H1 (cell line): ENCODE results near the gene DOCK10. TPM values are rescaled to one million over a fixed set of nuclear protein-coding genes. Genes with fewer than 3 reads are reported as not detected.

Experiments used
- CTCF ChIA-PET: fragments of 300-600 bp; sonication (Branson Sonifier 250); formaldehyde crosslinking; loops from one replicate; lab custom pipeline; 2021; ENCODE audit not compliant: partially characterized antibody; lab: Charles Lee
- POLR2A ChIA-PET: fragments of 300-600 bp; sonication (Branson Sonifier 250); formaldehyde crosslinking; loops from one replicate; lab custom pipeline; 2021; ENCODE audit warnings: inconsistent platforms; ENCODE audit not compliant: partially characterized antibody; lab: Charles Lee
- DNase-seq, 2 experiments: peaks; one replicate each; pipeline versions ENCODE4 v3.0.0 to v3.0.0-alpha.2; 2010 to 2022; ENCODE audit warnings: low spot score in 2 of 2, low read depth in 1 of 2, mixed read lengths in 1 of 2
- FAIRE-seq: peaks from 2 replicates; lab custom pipeline; 2011; peaks lifted over from hg19 to GRCh38; lab: Jason Lieb, UNC
- H2AFZ ChIP-seq: 2 replicates; pipeline ENCODE4 v1.8.1; 2012; ENCODE audit warnings: low read length, inconsistent platforms
- H2AK5ac ChIP-seq: 2 replicates; pipeline ENCODE4 v1.6.1; 2013; ENCODE audit warnings: low read depth, low read length
- H2BK120ac ChIP-seq: replicated peaks from 2 replicates; pipeline ENCODE3; 2013; ENCODE audit warnings: low read depth, low read length, inconsistent platforms
- H2BK12ac ChIP-seq: 2 replicates; pipeline ENCODE4 v1.6.1; 2013; ENCODE audit warnings: low read depth, low read length
- H2BK15ac ChIP-seq: 2 replicates; pipeline ENCODE4 v1.6.1; 2013; ENCODE audit warnings: low read length
- H2BK20ac ChIP-seq: 2 replicates; pipeline ENCODE4 v1.6.1; 2013; ENCODE audit warnings: low read length
- H2BK5ac ChIP-seq: 2 replicates; pipeline ENCODE4 v1.6.1; 2013; ENCODE audit warnings: low read depth, low read length
- H3K14ac ChIP-seq: 2 replicates; pipeline ENCODE4 v1.6.1; 2013; ENCODE audit warnings: inconsistent platforms; ENCODE audit not compliant: insufficient read length
- H3K18ac ChIP-seq: 2 replicates; pipeline ENCODE4 v1.6.1; 2013; ENCODE audit warnings: low read length; ENCODE audit errors: extremely low read depth
- H3K23ac ChIP-seq: 2 replicates; pipeline ENCODE4 v1.6.1; 2013; ENCODE audit warnings: inconsistent platforms; ENCODE audit not compliant: insufficient read length
- H3K23me2 ChIP-seq: 2 replicates; pipeline ENCODE4 v1.6.1; 2013; ENCODE audit warnings: low read depth, low read length
- H3K27ac ChIP-seq: 2 replicates; pipeline ENCODE4 v1.6.1; 2011; ENCODE audit warnings: low read depth, low read length, inconsistent platforms
- H3K27me3 ChIP-seq, 4 experiments: replicated peaks in 1 of 4; 1 replicate in 1 of 4; 2 replicates in 3 of 4; pipeline versions ENCODE4 v1.6.1 to v1.8.1; 2011 to 2013; ENCODE audit warnings: low read length in 3 of 4, mild to moderate bottlenecking in 3 of 4, inconsistent platforms in 2 of 4, mixed read lengths in 2 of 4, moderate library complexity in 1 of 4; ENCODE audit not compliant: control insufficient read depth in 3 of 4, insufficient read depth in 3 of 4; ENCODE audit errors: extremely low read depth in 1 of 4
- H3K36me3 ChIP-seq, 4 experiments: 2 replicates each; pipeline versions ENCODE4 v1.6.1 to v1.8.1; 2011 to 2013; ENCODE audit warnings: mild to moderate bottlenecking in 4 of 4, low read length in 3 of 4, moderate library complexity in 2 of 4, control low read depth in 1 of 4, inconsistent platforms in 1 of 4; ENCODE audit not compliant: insufficient read depth in 4 of 4, control insufficient read depth in 2 of 4
- H3K4ac ChIP-seq: replicated peaks from 2 replicates; pipeline ENCODE3; 2013; ENCODE audit warnings: low read length, low read depth, mixed read lengths, inconsistent platforms; ENCODE audit not compliant: insufficient read length
- H3K4me1 ChIP-seq, 4 experiments: replicated peaks in 1 of 4; 1 replicate in 1 of 4; 2 replicates in 3 of 4; pipeline versions ENCODE4 v1.6.1 to v1.8.1; 2011 to 2013; ENCODE audit warnings: low read length in 3 of 4, inconsistent platforms in 2 of 4, mixed read lengths in 1 of 4; ENCODE audit not compliant: insufficient read depth in 4 of 4, control insufficient read depth in 3 of 4
- H3K4me2 ChIP-seq, 2 experiments: 2 replicates each; pipeline versions ENCODE4 v1.6.1 to v1.8.1; 2011 to 2013; ENCODE audit warnings: low read depth in 2 of 2, low read length in 2 of 2, control low read depth in 1 of 2, inconsistent platforms in 1 of 2, mild to moderate bottlenecking in 1 of 2; ENCODE audit not compliant: insufficient read depth in 1 of 2
- H3K4me3 ChIP-seq, 4 experiments: fragments of 200-600, 300-600 bp in 1 of 4; sonication (generic), shearing (Covaris generic), sonication (Bioruptor Twin) in 1 of 4; 2 replicates each; pipeline versions ENCODE4 v1.5.1 to v1.8.1; 2011 to 2016; ENCODE audit warnings: low read length in 4 of 4, low read depth in 3 of 4, control low read depth in 2 of 4, inconsistent platforms in 2 of 4, mild to moderate bottlenecking in 2 of 4, mixed read lengths in 1 of 4, moderate library complexity in 1 of 4; ENCODE audit not compliant: insufficient read depth in 2 of 4; ENCODE audit errors: extremely low read depth in 1 of 4
- H3K56ac ChIP-seq: replicated peaks from 2 replicates; pipeline ENCODE3; 2013; ENCODE audit warnings: low read depth, mild to moderate bottlenecking, mixed read lengths, low read length, inconsistent platforms; ENCODE audit not compliant: insufficient read length
- H3K79me1 ChIP-seq: 2 replicates; pipeline ENCODE4 v1.6.1; 2013; ENCODE audit warnings: low read depth, low read length, control low read depth
- H3K79me2 ChIP-seq, 2 experiments: 2 replicates each; pipeline versions ENCODE4 v1.6.1 to v1.8.1; 2012 to 2013; ENCODE audit warnings: low read length in 2 of 2, mild to moderate bottlenecking in 2 of 2, inconsistent platforms in 1 of 2; ENCODE audit not compliant: insufficient read depth in 2 of 2, control insufficient read depth in 1 of 2
- H3K9ac ChIP-seq, 4 experiments: replicated peaks in 1 of 4; 1 replicate in 1 of 4; 2 replicates in 3 of 4; pipeline versions ENCODE4 v1.6.1 to v1.8.1; 2011 to 2013; ENCODE audit warnings: low read depth in 3 of 4, low read length in 3 of 4, control low read depth in 2 of 4, mild to moderate bottlenecking in 2 of 4, moderate library complexity in 2 of 4, inconsistent platforms in 1 of 4; ENCODE audit errors: extremely low read depth in 1 of 4
- H3K9me3 ChIP-seq, 2 experiments: 2 replicates each; pipeline versions ENCODE4 v1.6.1 to v1.8.1; 2012 to 2013; ENCODE audit warnings: mild to moderate bottlenecking in 2 of 2, moderate library complexity in 2 of 2, control low read depth in 1 of 2, inconsistent platforms in 1 of 2, low read depth in 1 of 2, low read length in 1 of 2, mixed read lengths in 1 of 2; ENCODE audit not compliant: insufficient read depth in 2 of 2
- H4K20me1 ChIP-seq, 2 experiments: replicated peaks in 1 of 2; 2 replicates each; pipeline versions ENCODE3 to v1.8.1; 2011 to 2013; ENCODE audit warnings: inconsistent platforms in 2 of 2, low read length in 2 of 2, mild to moderate bottlenecking in 1 of 2; ENCODE audit not compliant: insufficient read depth in 2 of 2, control insufficient read depth in 1 of 2
- H4K5ac ChIP-seq: 2 replicates; pipeline ENCODE4 v1.6.1; 2013; ENCODE audit warnings: low read length, low read depth, mixed read lengths, inconsistent platforms; ENCODE audit not compliant: insufficient read length
- H4K8ac ChIP-seq: 2 replicates; pipeline ENCODE4 v1.8.0; 2013; ENCODE audit warnings: mild to moderate bottlenecking, moderate library complexity, low read length, inconsistent platforms; ENCODE audit not compliant: insufficient read depth; ENCODE audit errors: extremely low read depth
- H4K91ac ChIP-seq: replicated peaks from 2 replicates; pipeline ENCODE3; 2013; ENCODE audit warnings: low read length, mixed read lengths, inconsistent platforms; ENCODE audit not compliant: insufficient read length
- ASH2L ChIP-seq: fragments of 200-600, 300-600 bp; sonication (generic); IDR thresholded peaks from one replicate; pipeline ENCODE4 v1.7.1; 2017; ENCODE audit warnings: low read length
- BCL11A ChIP-seq, 2 experiments: IDR thresholded peaks; one replicate each; pipeline ENCODE4 v1.6.1; 2011; ENCODE audit warnings: low read depth in 2 of 2, low read length in 2 of 2, mild to moderate bottlenecking in 2 of 2
- CBX8 ChIP-seq: fragments of 300-800, 300-1000 bp; sonication (generic); IDR thresholded peaks from 2 replicates; pipeline ENCODE4 v1.7.1; 2016; ENCODE audit warnings: low read depth, low read length, borderline replicate concordance
- CHD1 ChIP-seq: IDR thresholded peaks from 2 replicates; pipeline ENCODE4 v1.6.1; 2012; ENCODE audit warnings: low read depth, low read length, improper control_type of control experiment
- E2F6 ChIP-seq: IDR thresholded peaks from 2 replicates; pipeline ENCODE4 v1.6.1; 2012; ENCODE audit warnings: inconsistent platforms
- GTF2F1 ChIP-seq: IDR thresholded peaks from 2 replicates; pipeline ENCODE4 v1.6.1; 2012; ENCODE audit warnings: low read depth, low read length, improper control_type of control experiment, borderline replicate concordance
- KDM5A ChIP-seq: fragments of 200-600 bp; IDR thresholded peaks from 2 replicates; pipeline ENCODE4 v1.7.1; 2012; ENCODE audit warnings: mild to moderate bottlenecking, low read length, inconsistent platforms, mixed read lengths
- POLR2AphosphoS5 ChIP-seq: IDR thresholded peaks from 2 replicates; pipeline ENCODE4 v1.6.1; 2011; ENCODE audit warnings: low read depth, low read length
- SIRT6 ChIP-seq: IDR thresholded peaks from one replicate; pipeline ENCODE4 v1.7.1; 2012; ENCODE audit warnings: low read length, inconsistent platforms
- TAF7 ChIP-seq: optimal IDR thresholded peaks from 2 replicates; pipeline ENCODE3; 2011; ENCODE audit warnings: low read depth, mild to moderate bottlenecking, inconsistent platforms, low read length, moderate library complexity, borderline replicate concordance
- TBP ChIP-seq: IDR thresholded peaks from 2 replicates; pipeline ENCODE4 v1.6.1; 2011; ENCODE audit warnings: low read depth, low read length, improper control_type of control experiment
- TCF12 ChIP-seq: IDR thresholded peaks from 2 replicates; pipeline ENCODE4 v1.6.1; 2011; ENCODE audit warnings: low read depth, mild to moderate bottlenecking, low read length
- WGBS, 2 experiments: shearing (Covaris generic) in 1 of 2; methylation state at CpG; one replicate each; pipeline versions ENCODE4 v1.1.6 to v1.1.7; 2013 to 2015; ENCODE audit warnings: low lambda C conversion rate in 2 of 2, mixed read lengths in 2 of 2, inconsistent platforms in 1 of 2, low coverage in 1 of 2, missing lambda C conversion rate in 1 of 2; ENCODE audit not compliant: insufficient replicate concordance in 2 of 2, insufficient coverage in 1 of 2, insufficient read length in 1 of 2; ENCODE audit errors: extremely low coverage in 1 of 2, missing lambda C conversion rate in 1 of 2; 5-methylcytosine and 5-hydroxymethylcytosine counted together
- polyA plus RNA-seq, 7 experiments: library from polyadenylated mRNA; depleted of rRNA in 3 of 7; stranded (reverse) in 5 of 7; unstranded in 2 of 7; fragments of >200 nt in 5 of 7; fragments of 200-250 nt in 2 of 7; gene quantifications; 1 replicate in 5 of 7; 2 replicates in 1 of 7; 4 replicates in 1 of 7; pipeline versions ENCODE4 v1.2.1 to v1.2.3, GENCODE V29; 2011 to 2013; ENCODE audit warnings: missing spikeins in 2 of 7, mixed read lengths in 2 of 7
- total RNA-seq: library from RNA; stranded (reverse); fragmentation: NEBNext Ultra II Directional; extraction: Animal tissue kit (Norgen Biotek cat#: 25700); gene quantifications from 2 replicates; pipeline ENCODE4 v1.2.1, GENCODE V29; 2021

The DOCK10 gene
- total and polyA plus RNA-seq, 2 of the 8 experiments (the other 6 are each of a cell fraction or from before 2014, with no cell fraction given), result 0.33 to 1.6 TPM

- no peak within 1 kb of the TSS for H4K91ac ChIP-seq
- H3K4me2 ChIP-seq, result no peak within 1 kb of the TSS
- WGBS, 2 experiments, result 90% methylated on average over 5 of the region's 5 CpGs; no CpG with 5 or more reads in 1 of the 2 experiments
- no peak within 1 kb of the TSS for H4K5ac ChIP-seq
- no peaks in the 10 kb centered on the region for H3K36me3 ChIP-seq
- H3K4me3 ChIP-seq, result no peak within 1 kb of the TSS
- H3K14ac ChIP-seq, result no peak within 1 kb of the TSS
- DNase-seq, result no peak
- H3K23me2 ChIP-seq, result no peaks in the 10 kb centered on the region
- H3K9me3 ChIP-seq, result no peaks in the 10 kb centered on the region
- no peak within 1 kb of the TSS for H3K23ac ChIP-seq
- no peak within 1 kb of the TSS for H2BK12ac ChIP-seq
- ChIA-PET POLR2A (no interaction called here), CTCF (no interaction called here)
- no peak within 1 kb of the TSS for H3K9ac ChIP-seq
- H4K8ac ChIP-seq, result no peak within 1 kb of the TSS
- H3K79me1 ChIP-seq, result no peaks in the 10 kb centered on the region
- no peak within 1 kb of the TSS for H3K27ac ChIP-seq
- H2AFZ ChIP-seq, result no peak within 1 kb of the TSS
- no peak within 1 kb of the TSS for H2AK5ac ChIP-seq
- no peak within 1 kb of the TSS for H2BK20ac ChIP-seq
- H2BK15ac ChIP-seq, result no peak within 1 kb of the TSS
- no peaks in the 10 kb centered on the region for H3K27me3 ChIP-seq
- H3K4me1 ChIP-seq, result no peaks in the 10 kb centered on the region
- H3K79me2 ChIP-seq, result no peaks in the 10 kb centered on the region
- no peak for FAIRE-seq
- H3K56ac ChIP-seq, result no peak within 1 kb of the TSS
- H2BK5ac ChIP-seq, result no peak within 1 kb of the TSS
- no peak within 1 kb of the TSS for H3K4ac ChIP-seq
- H4K20me1 ChIP-seq, result no peaks in the 10 kb centered on the region
- H3K18ac ChIP-seq, result no peak within 1 kb of the TSS
- TF ChIP-seq SIRT6, result no peak
- no peak for TF ChIP-seq POLR2AphosphoS5
- no peak for TF ChIP-seq KDM5A
- no peak for TF ChIP-seq TAF7
- TF ChIP-seq CHD1, result no peak
- TF ChIP-seq ASH2L, result no peak
- no peak for TF ChIP-seq E2F6
- no peak for TF ChIP-seq TBP
- no peak for TF ChIP-seq BCL11A (IDR thresholded peaks at IDR 0.05; ENCODE audit: low read depth in 2 of 2, low read length in 2 of 2)
- no peak for TF ChIP-seq CBX8
- no peak for TF ChIP-seq GTF2F1
- no peak for TF ChIP-seq TCF12
- no peak within 1 kb of the TSS for H2BK120ac ChIP-seq
Measured at GRCh38 chr2:224716201-224716600, 326.1 kb downstream of the DOCK10 start, which contains the start of gene CCDC195. Gene CCDC195, minus strand, starts transcription at chr2:224716365. Its CDS starts 0 bp downstream, at chr2:224716365.
